ENCODE data around the gene POLR2J3.
"Not testable (repeated sequence)": the region's sequence is repeated elsewhere in the genome, so short reads cannot be mapped to it uniquely, and the experiment has no call there.

POLR2J3 gene

GRCh38 chr7:102572261-102573239 is at the start of gene POLR2J3:
TSS of gene POLR2J3 (minus strand) at chr7:102572583. CDS start at chr7:102572521, 62 bp downstream.
- DNase-seq (ENCODE audit: low read depth): not testable (repeated sequence)

GRCh38 chr7:102618122-102618521 is 45.7 kb upstream of the POLR2J3 start:
- DNase-seq (ENCODE audit: low read depth): not testable (repeated sequence)

GRCh38 chr7:102616507-102617125 is 44.2 kb upstream of the POLR2J3 start, which contains the start of gene RASA4:
TSS of gene RASA4 (minus strand) at chr7:102616756. CDS start at chr7:102616689, 67 bp downstream.
- not testable (repeated sequence) for DNase-seq (ENCODE audit: low read depth)

DNA sequence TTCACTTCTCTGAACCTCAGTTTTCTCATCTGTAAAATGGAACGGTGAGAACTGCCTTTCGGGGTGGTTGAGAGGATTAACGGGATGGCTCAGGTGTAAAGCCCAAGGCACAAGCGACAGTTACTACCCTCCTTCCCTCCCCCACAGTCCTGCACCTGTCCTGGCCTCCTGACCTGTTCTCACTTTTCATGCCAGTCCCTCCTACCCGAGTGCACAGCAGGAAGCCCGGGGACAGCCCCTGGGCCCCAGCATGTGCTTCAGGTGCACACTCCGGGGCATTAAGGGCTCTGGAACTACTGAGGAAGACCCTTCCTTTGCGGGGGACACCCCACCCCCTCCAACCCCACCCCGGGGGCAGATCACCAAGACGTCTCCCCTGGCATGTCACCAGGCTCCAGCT is 43.5 kb upstream of the POLR2J3 start:
- not testable (repeated sequence) for DNase-seq (ENCODE audit: low read depth)

- not testable (repeated sequence) for DNase-seq (ENCODE audit: low read depth)
Observed at GRCh38 chr7:102614873-102615272, 42.5 kb upstream of the POLR2J3 start.

DNA sequence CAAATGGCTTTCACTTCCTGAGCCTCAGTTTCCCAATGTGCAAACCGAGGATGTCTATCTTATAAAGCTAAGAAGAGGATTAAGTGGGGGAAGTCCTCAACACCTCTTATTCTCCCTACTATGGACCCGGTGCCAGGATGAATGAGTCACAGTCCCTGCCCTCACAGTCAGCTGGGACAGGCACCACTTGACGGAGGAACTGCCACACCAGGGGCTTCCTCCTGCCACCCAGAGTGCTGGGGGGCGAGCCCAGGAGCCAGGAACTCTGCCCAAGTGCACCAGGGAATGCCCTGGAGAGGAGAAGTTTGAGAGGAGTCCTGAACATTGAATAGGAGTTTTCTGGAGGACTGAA is 41.9 kb upstream of the POLR2J3 start:
- not testable (repeated sequence) for DNase-seq (ENCODE audit: low read depth)

- DNase-seq (ENCODE audit: low read depth): not testable (repeated sequence)
Observed at GRCh38 chr7:102613575-102614345, 41.4 kb upstream of the POLR2J3 start.

DNA sequence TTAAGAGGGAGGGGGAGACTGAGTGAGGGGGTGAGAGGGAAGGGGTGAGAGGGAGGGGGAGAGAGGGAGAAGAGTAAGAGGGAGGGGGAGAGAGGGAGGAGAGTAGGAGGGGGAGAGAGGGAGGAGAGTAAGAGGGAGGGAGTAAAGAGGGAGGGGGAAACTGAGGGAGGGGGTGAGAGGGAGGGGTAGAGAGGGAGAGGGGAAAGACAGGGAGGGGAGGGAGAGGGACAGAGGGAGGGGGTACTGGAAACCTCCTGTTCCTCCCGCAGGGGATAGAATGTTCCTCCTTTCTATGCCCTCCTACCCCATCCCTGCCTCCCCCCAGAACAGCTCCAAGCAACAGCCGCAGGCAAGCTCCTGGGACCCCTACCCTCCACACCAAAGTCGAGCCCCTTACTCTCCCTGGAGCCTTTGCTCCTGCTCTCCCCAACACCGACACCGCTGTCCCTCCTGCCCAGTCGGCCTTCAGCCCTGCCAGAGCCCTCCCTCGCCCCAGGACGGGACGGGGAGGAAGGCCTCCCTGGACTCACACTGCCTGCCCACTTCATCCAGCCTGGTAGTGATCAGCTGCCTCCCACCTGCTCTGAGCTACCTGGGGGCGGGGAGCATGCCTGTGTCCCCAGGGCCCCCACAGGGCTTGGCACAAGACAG is 39.4 kb upstream of the POLR2J3 start:
- DNase-seq (ENCODE audit: low read depth): not testable (repeated sequence)

DNA sequence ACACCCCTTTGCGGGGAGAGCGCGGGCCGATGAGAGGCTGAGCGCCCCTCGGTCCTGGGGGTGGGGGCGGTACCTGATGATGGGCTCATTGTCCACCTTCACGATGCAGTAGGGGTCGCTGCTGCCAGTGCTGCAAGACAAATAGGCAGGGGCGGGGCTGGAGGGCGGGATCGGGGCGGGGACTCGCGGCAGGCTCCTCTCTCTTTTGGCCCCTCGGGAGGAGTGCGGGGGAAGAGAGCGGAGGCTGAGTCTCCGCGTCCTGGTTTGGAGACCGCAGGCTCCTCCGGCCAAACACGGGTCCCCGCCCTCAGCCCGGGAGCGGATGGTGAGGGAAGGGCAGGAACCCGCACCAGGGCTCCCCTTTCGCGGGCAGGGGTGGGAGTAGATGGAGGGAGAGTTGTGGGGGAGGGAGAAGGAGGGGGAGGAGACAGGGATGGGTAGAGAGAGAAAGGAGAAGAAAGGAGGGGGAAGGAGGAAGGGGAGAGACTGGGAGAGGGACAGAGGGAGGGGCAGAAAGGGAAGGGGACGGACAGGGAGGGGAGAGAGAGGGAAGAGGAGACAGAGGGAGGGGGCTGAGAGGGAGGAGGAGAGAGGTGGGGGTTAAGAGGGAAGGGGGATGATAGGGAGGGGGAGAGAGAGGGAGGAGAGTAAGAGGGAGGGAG is 38.8 kb upstream of the POLR2J3 start:
- not testable (repeated sequence) for DNase-seq (ENCODE audit: low read depth)

DNA sequence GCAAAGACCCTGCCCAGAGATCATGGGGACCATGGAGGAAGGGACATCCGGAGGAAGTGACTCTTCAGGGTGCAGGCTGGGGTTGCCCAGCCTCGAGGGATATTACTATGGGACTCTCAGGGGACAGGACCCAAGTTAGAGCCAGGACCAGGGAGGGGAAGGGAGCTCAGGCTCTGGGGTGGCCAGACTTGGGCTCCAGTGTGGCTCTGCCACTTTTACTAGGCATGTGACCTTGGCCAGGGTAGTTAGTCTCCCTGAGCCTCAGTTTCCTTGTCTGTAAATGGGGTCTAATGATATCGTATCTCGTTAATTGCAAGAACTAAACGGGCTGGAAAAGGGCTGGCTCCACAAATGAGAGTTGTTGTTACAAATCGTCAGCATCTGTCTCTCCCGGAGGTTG is 38.1 kb upstream of the POLR2J3 start:
- DNase-seq (ENCODE audit: low read depth): not testable (repeated sequence)

DNA sequence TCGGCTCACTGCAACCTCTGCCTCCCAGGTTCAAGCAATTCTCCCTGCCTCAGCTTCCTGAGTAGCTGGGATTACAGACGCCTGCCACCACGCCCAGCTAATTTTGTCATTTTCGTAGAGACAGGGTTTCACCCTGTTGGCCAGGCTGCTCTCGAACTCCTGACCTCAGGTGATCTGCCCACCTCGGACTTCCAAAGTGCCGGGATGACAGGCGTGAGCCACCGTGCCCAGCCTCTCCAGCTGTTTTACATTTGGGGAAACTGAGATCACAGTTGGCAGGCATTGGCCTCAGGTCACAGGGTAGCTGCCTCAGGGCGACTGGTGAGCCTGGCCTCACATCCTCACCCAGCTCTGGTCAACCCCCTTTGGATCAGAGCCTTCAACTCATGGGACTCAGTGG is 37.4 kb upstream of the POLR2J3 start:
- DNase-seq (ENCODE audit: low read depth): not testable (repeated sequence)

DNA sequence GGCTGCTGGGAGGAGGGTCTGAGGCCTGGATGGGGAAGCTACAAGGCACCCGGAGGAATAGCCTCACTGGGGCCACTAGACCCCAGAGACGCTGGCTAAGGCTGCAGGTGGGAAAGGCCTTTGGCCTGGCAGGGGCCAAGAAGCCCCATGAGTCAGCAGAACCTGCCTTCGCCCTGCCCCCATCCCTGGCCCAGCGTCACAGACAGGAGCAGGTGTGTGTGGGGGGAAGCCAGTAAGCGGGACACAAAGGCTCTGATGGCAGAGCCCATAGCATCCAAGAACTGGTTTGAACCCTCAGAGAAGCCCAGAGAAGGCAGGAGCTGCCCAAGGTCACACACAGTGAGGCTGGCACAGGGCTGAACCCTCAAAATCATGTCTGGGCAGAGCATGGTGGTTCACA is 34.5 kb upstream of the POLR2J3 start:
- not testable (repeated sequence) for DNase-seq (ENCODE audit: low read depth)

- DNase-seq (ENCODE audit: low read depth): not testable (repeated sequence)
Observed at GRCh38 chr7:102604431-102605145, 32.2 kb upstream of the POLR2J3 start.

GRCh38 chr7:102602317-102602716 is 29.9 kb upstream of the POLR2J3 start:
- DNase-seq (ENCODE audit: low read depth): not testable (repeated sequence)

DNA sequence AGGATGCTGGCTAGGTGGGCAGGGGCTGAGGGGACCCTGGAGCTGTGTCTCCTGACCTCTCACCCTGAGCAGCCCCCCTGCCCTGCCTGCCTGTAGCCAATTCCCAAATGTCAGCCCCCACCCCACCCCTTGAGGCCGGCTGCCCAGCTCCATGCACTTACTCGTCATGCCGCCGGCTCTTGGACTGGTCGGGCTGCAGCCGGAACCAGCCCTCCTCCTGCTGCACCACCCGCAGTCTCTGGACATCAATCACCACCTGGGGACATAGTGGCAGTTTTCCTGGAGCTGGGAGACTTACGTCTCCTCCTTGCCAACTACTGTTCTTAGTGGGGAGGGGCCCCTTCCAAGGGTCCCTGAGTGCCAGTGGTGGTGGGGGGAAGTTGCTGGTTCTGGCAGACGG is 27.3 kb upstream of the POLR2J3 start:
- not testable (repeated sequence) for DNase-seq (ENCODE audit: low read depth)

DNA sequence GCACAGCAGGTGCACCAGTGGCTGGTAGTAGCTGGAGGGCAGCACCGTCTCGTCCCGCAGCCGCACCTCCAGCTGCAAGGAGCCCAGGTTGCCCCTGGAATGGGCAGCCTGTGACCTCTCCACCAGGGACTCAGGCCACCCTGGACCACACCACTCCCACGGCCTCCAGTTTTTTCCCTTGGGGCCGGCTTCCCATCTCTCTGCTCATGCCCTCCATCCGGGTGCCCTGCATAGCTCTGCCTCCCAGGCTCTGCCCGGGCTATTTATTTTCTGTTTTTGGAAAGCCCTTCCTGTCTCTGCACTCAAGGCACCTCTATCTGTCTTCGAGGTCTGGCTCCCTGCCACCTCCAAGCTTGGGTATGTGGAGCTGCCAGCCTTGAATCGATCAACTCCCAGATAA is 23.7 kb upstream of the POLR2J3 start:
- not testable (repeated sequence) for DNase-seq (ENCODE audit: low read depth)

- DNase-seq (ENCODE audit: low read depth): not testable (repeated sequence)
Observed at GRCh38 chr7:102593637-102594334, 21.4 kb upstream of the POLR2J3 start.

GRCh38 chr7:102592477-102593019 is 20.2 kb upstream of the POLR2J3 start:
- DNase-seq (ENCODE audit: low read depth): not testable (repeated sequence)

GRCh38 chr7:102589857-102590256 is 17.5 kb upstream of the POLR2J3 start:
- DNase-seq (ENCODE audit: low read depth): not testable (repeated sequence)
